SK-N-SH (cell line): ENCODE results near the gene HLA-E.

Experiments
- EP300 ChIP-seq, 2 experiments: IDR thresholded peaks; 2 replicates each; pipeline versions ENCODE4 v1.4.0 to v1.6.1; 2012; ENCODE audit warnings: borderline replicate concordance in 1 of 2, low read depth in 1 of 2, low read length in 1 of 2
- EZH2phosphoT487 ChIP-seq: fragments of 200-600 bp; sonication (generic); IDR thresholded peaks from 2 replicates; pipeline ENCODE4 v1.6.1; 2017; ENCODE audit warnings: low read depth, mixed run types, mild to moderate bottlenecking, antibody characterized with exemption, moderate library complexity, borderline replicate concordance
- FOSL2 ChIP-seq: IDR thresholded peaks from 2 replicates; pipeline ENCODE4 v1.4.0; 2012; ENCODE audit warnings: low read depth, mild to moderate bottlenecking, moderate library complexity, borderline replicate concordance
- GABPA ChIP-seq: IDR thresholded peaks from 2 replicates; pipeline ENCODE4 v1.4.0; 2012; ENCODE audit warnings: low read depth, mild to moderate bottlenecking
- RAD21 ChIP-seq: IDR thresholded peaks from 2 replicates; pipeline ENCODE4 v1.6.1; 2012; ENCODE audit warnings: mild to moderate bottlenecking, low read length
- RCOR1 ChIP-seq: fragments of 150-350 bp; IDR thresholded peaks from 2 replicates; pipeline ENCODE4 v1.6.1; 2017; ENCODE audit warnings: antibody characterized with exemption, low read length
- RFX5 ChIP-seq: IDR thresholded peaks from 2 replicates; pipeline ENCODE4 v1.6.1; 2012; ENCODE audit warnings: mild to moderate bottlenecking, improper control_type of control experiment, low read length
- RXRA ChIP-seq: IDR thresholded peaks from 2 replicates; pipeline ENCODE4 v1.4.0; 2012; ENCODE audit warnings: low read depth, mild to moderate bottlenecking, borderline replicate concordance
- SIN3A ChIP-seq: IDR thresholded peaks from 2 replicates; pipeline ENCODE4 v1.6.1; 2012; ENCODE audit warnings: low read depth, mild to moderate bottlenecking, low read length, moderate library complexity, borderline replicate concordance
- TAF1 ChIP-seq: IDR thresholded peaks from 2 replicates; pipeline ENCODE4 v1.6.1; 2012; ENCODE audit warnings: low read depth, mild to moderate bottlenecking, low read length, moderate library complexity, borderline replicate concordance
- TEAD4 ChIP-seq: IDR thresholded peaks from 2 replicates; pipeline ENCODE4 v1.4.0; 2012; ENCODE audit warnings: mild to moderate bottlenecking, borderline replicate concordance; ENCODE audit not compliant: insufficient read depth
- TF ChIP-seq, protein P1 (sequence below): fragments of 200-600 bp; sonication (generic); IDR thresholded peaks from 2 replicates; pipeline ENCODE4 v1.6.1; 2017; ENCODE audit warnings: antibody characterized with exemption, mild to moderate bottlenecking, moderate library complexity
- TF ChIP-seq, protein P2 (sequence below): IDR thresholded peaks from 2 replicates; pipeline ENCODE4 v1.6.1; 2012; ENCODE audit warnings: mild to moderate bottlenecking, low read depth, low read length, moderate library complexity

DNA sequence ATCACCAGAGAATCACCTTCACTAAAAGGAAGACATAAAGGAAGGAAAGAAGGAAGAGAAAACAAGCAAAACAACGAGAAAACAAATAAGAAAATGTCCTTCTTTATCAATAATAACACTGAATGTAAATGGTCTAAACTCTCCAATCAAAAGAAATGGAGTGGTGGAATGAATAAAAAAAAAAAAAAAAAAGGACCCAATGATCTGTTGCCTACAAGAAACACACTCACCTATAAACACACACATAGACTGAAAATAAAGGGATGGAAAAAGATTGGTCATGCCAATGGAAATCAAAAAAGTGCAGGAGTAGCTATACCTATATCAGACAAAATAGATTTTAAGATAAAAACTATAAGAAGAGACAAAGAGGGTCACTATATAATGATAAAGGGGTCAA, 30.2 kb upstream of the HLA-E start:
- TF ChIP-seq, protein P1, sequence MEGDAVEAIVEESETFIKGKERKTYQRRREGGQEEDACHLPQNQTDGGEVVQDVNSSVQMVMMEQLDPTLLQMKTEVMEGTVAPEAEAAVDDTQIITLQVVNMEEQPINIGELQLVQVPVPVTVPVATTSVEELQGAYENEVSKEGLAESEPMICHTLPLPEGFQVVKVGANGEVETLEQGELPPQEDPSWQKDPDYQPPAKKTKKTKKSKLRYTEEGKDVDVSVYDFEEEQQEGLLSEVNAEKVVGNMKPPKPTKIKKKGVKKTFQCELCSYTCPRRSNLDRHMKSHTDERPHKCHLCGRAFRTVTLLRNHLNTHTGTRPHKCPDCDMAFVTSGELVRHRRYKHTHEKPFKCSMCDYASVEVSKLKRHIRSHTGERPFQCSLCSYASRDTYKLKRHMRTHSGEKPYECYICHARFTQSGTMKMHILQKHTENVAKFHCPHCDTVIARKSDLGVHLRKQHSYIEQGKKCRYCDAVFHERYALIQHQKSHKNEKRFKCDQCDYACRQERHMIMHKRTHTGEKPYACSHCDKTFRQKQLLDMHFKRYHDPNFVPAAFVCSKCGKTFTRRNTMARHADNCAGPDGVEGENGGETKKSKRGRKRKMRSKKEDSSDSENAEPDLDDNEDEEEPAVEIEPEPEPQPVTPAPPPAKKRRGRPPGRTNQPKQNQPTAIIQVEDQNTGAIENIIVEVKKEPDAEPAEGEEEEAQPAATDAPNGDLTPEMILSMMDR: no peak
- TF ChIP-seq SIN3A (no peak), FOSL2 (no peak), EP300 (IDR thresholded peaks at IDR 0.05; ENCODE audit: borderline replicate concordance in 1 of 2, low read depth in 1 of 2, low read length in 1 of 2) (no peak), TAF1 (no peak), RAD21 (no peak), EZH2phosphoT487 (no peak), GABPA (no peak), RCOR1 (no peak), RXRA (no peak), TEAD4 (no peak), RFX5 (no peak)
- TF ChIP-seq, protein P2, sequence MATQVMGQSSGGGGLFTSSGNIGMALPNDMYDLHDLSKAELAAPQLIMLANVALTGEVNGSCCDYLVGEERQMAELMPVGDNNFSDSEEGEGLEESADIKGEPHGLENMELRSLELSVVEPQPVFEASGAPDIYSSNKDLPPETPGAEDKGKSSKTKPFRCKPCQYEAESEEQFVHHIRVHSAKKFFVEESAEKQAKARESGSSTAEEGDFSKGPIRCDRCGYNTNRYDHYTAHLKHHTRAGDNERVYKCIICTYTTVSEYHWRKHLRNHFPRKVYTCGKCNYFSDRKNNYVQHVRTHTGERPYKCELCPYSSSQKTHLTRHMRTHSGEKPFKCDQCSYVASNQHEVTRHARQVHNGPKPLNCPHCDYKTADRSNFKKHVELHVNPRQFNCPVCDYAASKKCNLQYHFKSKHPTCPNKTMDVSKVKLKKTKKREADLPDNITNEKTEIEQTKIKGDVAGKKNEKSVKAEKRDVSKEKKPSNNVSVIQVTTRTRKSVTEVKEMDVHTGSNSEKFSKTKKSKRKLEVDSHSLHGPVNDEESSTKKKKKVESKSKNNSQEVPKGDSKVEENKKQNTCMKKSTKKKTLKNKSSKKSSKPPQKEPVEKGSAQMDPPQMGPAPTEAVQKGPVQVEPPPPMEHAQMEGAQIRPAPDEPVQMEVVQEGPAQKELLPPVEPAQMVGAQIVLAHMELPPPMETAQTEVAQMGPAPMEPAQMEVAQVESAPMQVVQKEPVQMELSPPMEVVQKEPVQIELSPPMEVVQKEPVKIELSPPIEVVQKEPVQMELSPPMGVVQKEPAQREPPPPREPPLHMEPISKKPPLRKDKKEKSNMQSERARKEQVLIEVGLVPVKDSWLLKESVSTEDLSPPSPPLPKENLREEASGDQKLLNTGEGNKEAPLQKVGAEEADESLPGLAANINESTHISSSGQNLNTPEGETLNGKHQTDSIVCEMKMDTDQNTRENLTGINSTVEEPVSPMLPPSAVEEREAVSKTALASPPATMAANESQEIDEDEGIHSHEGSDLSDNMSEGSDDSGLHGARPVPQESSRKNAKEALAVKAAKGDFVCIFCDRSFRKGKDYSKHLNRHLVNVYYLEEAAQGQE: no peak
